ENCODE results near the gene FXYD7.

DNA sequence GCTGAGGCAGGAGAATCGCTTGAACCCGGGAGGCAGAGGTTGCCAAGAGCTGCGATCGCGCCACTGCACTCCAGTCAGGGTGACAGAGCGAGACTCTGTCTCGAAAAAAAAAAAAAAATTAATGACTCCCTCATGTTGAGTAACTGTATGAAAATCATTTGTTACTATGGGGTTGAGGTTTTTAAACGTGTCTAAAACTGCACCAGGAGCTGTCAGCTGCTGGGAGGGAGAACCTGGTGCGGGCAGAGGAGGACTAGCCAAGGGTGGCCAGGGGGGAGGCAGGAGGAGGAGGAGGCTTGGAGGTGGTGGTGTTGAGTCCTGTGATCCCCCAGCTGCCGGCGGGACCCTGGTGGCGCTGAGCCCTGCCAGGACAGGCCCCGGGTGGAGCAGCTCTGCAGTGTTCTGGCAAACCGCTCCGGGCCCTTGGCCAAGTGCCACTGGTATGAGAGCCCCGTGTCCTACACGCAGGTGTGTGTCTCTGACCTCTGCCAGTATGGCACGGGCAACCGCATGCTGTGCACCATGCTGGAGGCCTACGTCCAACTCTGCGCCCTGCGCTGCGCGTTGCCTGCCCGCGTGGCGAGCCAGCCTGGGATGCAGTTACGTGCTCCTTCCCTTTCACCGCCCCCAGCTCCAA is 44.5 kb upstream of the FXYD7 start:
- TF ChIP-seq ZKSCAN8 (CRISPR knock-in tag; IDR thresholded peaks at IDR 0.05): no peak
- TF ChIP-seq ZNF232 (CRISPR knock-in tag; IDR thresholded peaks at IDR 0.05): no peak
- no peak for TF ChIP-seq NRF1 (conservative IDR thresholded peaks at IDR 0.05 in 1 of 2, IDR thresholded peaks at IDR 0.05 in 1 of 2)
